H9 (cell line): ENCODE results near the gene MED31. TPM values are rescaled to one million over a fixed set of nuclear protein-coding genes. Genes with fewer than 3 reads are reported as not detected.

Experiments
- DNase-seq: peaks from one replicate; pipeline ENCODE4 v3.0.0-alpha.2; 2017
- H2AFZ ChIP-seq: one replicate; pipeline ENCODE4 v1.6.1; 2013; ENCODE audit warnings: mild to moderate bottlenecking, low read length, control low read depth, moderate library complexity
- H2AK5ac ChIP-seq: 2 replicates; pipeline ENCODE4 v1.6.1; 2013; ENCODE audit warnings: low read length, control low read depth, mixed read lengths; ENCODE audit not compliant: insufficient read length
- H2BK120ac ChIP-seq: one replicate; pipeline ENCODE4 v1.6.1; 2013; ENCODE audit warnings: low read depth, mild to moderate bottlenecking, low read length, control low read depth, inconsistent platforms; ENCODE audit not compliant: poor library complexity, severe bottlenecking
- H2BK12ac ChIP-seq: 2 replicates; pipeline ENCODE4 v1.6.1; 2013; ENCODE audit warnings: low read length, control low read depth, mixed read lengths, low read depth; ENCODE audit not compliant: insufficient read length
- H2BK15ac ChIP-seq: 2 replicates; pipeline ENCODE4 v1.6.1; 2013; ENCODE audit warnings: low read depth, low read length, control low read depth
- H2BK20ac ChIP-seq: one replicate; pipeline ENCODE4 v1.6.1; 2013; ENCODE audit warnings: low read depth, mild to moderate bottlenecking, low read length, control low read depth, inconsistent platforms; ENCODE audit not compliant: poor library complexity, severe bottlenecking
- H2BK5ac ChIP-seq: 2 replicates; pipeline ENCODE4 v1.6.1; 2013; ENCODE audit warnings: low read length, control low read depth, mixed read lengths; ENCODE audit not compliant: insufficient read length
- H3K14ac ChIP-seq: 2 replicates; pipeline ENCODE4 v1.6.1; 2013; ENCODE audit warnings: low read length, control low read depth; ENCODE audit not compliant: insufficient read depth
- H3K18ac ChIP-seq: 2 replicates; pipeline ENCODE4 v1.6.1; 2013; ENCODE audit warnings: low read depth, mild to moderate bottlenecking, mixed read lengths, low read length, control low read depth; ENCODE audit not compliant: insufficient read length
- H3K23ac ChIP-seq: 2 replicates; pipeline ENCODE4 v1.6.1; 2013; ENCODE audit warnings: low read length, control low read depth, mixed read lengths, low read depth; ENCODE audit not compliant: insufficient read length
- H3K23me2 ChIP-seq: 2 replicates; pipeline ENCODE4 v1.6.1; 2013; ENCODE audit warnings: low read depth, mild to moderate bottlenecking, mixed read lengths, low read length, control low read depth; ENCODE audit not compliant: insufficient read length, poor library complexity, severe bottlenecking
- H3K27ac ChIP-seq: 2 replicates; pipeline ENCODE4 v1.5.1; 2013; ENCODE audit warnings: low read length, control low read depth, mixed read lengths, low read depth; ENCODE audit not compliant: insufficient read length
- H3K27me3 ChIP-seq: 2 replicates; pipeline ENCODE4 v1.6.1; 2013; ENCODE audit warnings: low read length, control low read depth, inconsistent platforms; ENCODE audit not compliant: insufficient read depth
- H3K4ac ChIP-seq: 2 replicates; pipeline ENCODE4 v1.6.1; 2013; ENCODE audit warnings: low read depth, mild to moderate bottlenecking, control low read depth, inconsistent platforms, low read length, moderate library complexity
- H3K4me1 ChIP-seq: 2 replicates; pipeline ENCODE4 v1.6.1; 2013; ENCODE audit warnings: low read length, control low read depth, inconsistent platforms; ENCODE audit not compliant: insufficient read depth
- H3K4me2 ChIP-seq: 2 replicates; pipeline ENCODE4 v1.6.1; 2013; ENCODE audit warnings: low read length, control low read depth, mixed read lengths; ENCODE audit not compliant: insufficient read length, insufficient read depth
- H3K56ac ChIP-seq: 2 replicates; pipeline ENCODE4 v1.6.1; 2013; ENCODE audit warnings: low read depth, mild to moderate bottlenecking, mixed read lengths, low read length, control low read depth; ENCODE audit not compliant: insufficient read length
- H3K79me1 ChIP-seq: 2 replicates; pipeline ENCODE4 v1.6.1; 2013; ENCODE audit warnings: low read depth, mild to moderate bottlenecking, moderate library complexity, low read length, control low read depth, inconsistent platforms; ENCODE audit not compliant: insufficient read depth, poor library complexity, severe bottlenecking
- H3K79me2 ChIP-seq: 2 replicates; pipeline ENCODE4 v1.6.1; 2013; ENCODE audit warnings: low read length, control low read depth, inconsistent platforms; ENCODE audit not compliant: insufficient read depth
- H3K9ac ChIP-seq: 2 replicates; pipeline ENCODE4 v1.6.1; 2013; ENCODE audit warnings: low read length, control low read depth, mixed read lengths; ENCODE audit not compliant: insufficient read length; ENCODE audit errors: extremely low read depth
- H3K9me3 ChIP-seq: one replicate; pipeline ENCODE4 v1.6.1; 2013; ENCODE audit warnings: low read depth, low read length, inconsistent platforms; ENCODE audit not compliant: control insufficient read depth
- H3T11ph ChIP-seq: one replicate; pipeline ENCODE4 v1.6.1; 2013; ENCODE audit warnings: mild to moderate bottlenecking, low read length, control low read depth, inconsistent platforms
- H4K20me1 ChIP-seq: one replicate; pipeline ENCODE4 v1.6.1; 2013; ENCODE audit not compliant: control insufficient read depth, insufficient read length, insufficient read depth
- H4K5ac ChIP-seq: 2 replicates; pipeline ENCODE4 v1.6.1; 2013; ENCODE audit warnings: low read depth, mild to moderate bottlenecking, mixed read lengths, low read length, control low read depth; ENCODE audit not compliant: insufficient read length
- H4K8ac ChIP-seq: replicated peaks from 2 replicates; pipeline ENCODE4 v1.6.1; 2013; ENCODE audit warnings: low read length, control low read depth, mixed read lengths, low read depth; ENCODE audit not compliant: insufficient read length
- H4K91ac ChIP-seq: 2 replicates; pipeline ENCODE4 v1.6.1; 2013; ENCODE audit warnings: low read depth, mild to moderate bottlenecking, moderate library complexity, mixed read lengths, low read length, control low read depth; ENCODE audit not compliant: insufficient read length
- H3K27ac Mint-ChIP-seq, 3 experiments: 2 replicates in 2 of 3; 3 replicates in 1 of 3; pipeline ENCODE4 v1.8.0; 2020 to 2021; ENCODE audit warnings: mixed read lengths in 3 of 3, mild to moderate bottlenecking in 1 of 3, moderate library complexity in 1 of 3
- H3K27me3 Mint-ChIP-seq: 2 replicates; pipeline ENCODE4 v1.8.0; 2021; ENCODE audit warnings: low read depth, mild to moderate bottlenecking, moderate library complexity, mixed read lengths
- H3K36me3 Mint-ChIP-seq, 3 experiments: 2 replicates in 2 of 3; 3 replicates in 1 of 3; pipeline ENCODE4 v1.8.0; 2020 to 2021; ENCODE audit warnings: low read depth in 3 of 3, mixed read lengths in 3 of 3; ENCODE audit not compliant: insufficient read depth in 1 of 3
- H3K4me1 Mint-ChIP-seq, 2 experiments: 2 replicates each; pipeline ENCODE4 v1.8.0; 2020; ENCODE audit warnings: mixed read lengths in 2 of 2
- H3K4me3 Mint-ChIP-seq, 2 experiments: 2 replicates in 1 of 2; 3 replicates in 1 of 2; pipeline ENCODE4 v1.8.0; 2020 to 2021; ENCODE audit warnings: mild to moderate bottlenecking in 2 of 2, mixed read lengths in 2 of 2, moderate library complexity in 1 of 2
- H3K9me3 Mint-ChIP-seq, 2 experiments: 2 replicates in 1 of 2; 3 replicates in 1 of 2; pipeline ENCODE4 v1.8.0; 2020; ENCODE audit warnings: mild to moderate bottlenecking in 2 of 2, mixed read lengths in 2 of 2, moderate library complexity in 1 of 2
- WGBS: extraction: QIAGEN DNeasy Blood & Tissue Kit; methylation state at CpG from one replicate; pipeline ENCODE4 v1.1.7; 2013; ENCODE audit warnings: missing lambda C conversion rate, low lambda C conversion rate, mixed read lengths; ENCODE audit not compliant: insufficient read length; ENCODE audit errors: extremely low coverage; 5-methylcytosine and 5-hydroxymethylcytosine counted together
- total RNA-seq: library from RNA; stranded (reverse); gene quantifications from 2 replicates; pipeline ENCODE4 v1.2.1, GENCODE V29; 2021
- TF ChIP-seq, protein P1 (sequence below): fragments of 200-600 bp; sonication (generic); conservative IDR thresholded peaks from 3 replicates; pipeline ENCODE4 v1.8.0; 2021; ENCODE audit warnings: antibody characterized with exemption, mild to moderate bottlenecking

Gene MED31
- total RNA-seq, 1 experiment from 2014 or later = 11.8 TPM

DNA sequence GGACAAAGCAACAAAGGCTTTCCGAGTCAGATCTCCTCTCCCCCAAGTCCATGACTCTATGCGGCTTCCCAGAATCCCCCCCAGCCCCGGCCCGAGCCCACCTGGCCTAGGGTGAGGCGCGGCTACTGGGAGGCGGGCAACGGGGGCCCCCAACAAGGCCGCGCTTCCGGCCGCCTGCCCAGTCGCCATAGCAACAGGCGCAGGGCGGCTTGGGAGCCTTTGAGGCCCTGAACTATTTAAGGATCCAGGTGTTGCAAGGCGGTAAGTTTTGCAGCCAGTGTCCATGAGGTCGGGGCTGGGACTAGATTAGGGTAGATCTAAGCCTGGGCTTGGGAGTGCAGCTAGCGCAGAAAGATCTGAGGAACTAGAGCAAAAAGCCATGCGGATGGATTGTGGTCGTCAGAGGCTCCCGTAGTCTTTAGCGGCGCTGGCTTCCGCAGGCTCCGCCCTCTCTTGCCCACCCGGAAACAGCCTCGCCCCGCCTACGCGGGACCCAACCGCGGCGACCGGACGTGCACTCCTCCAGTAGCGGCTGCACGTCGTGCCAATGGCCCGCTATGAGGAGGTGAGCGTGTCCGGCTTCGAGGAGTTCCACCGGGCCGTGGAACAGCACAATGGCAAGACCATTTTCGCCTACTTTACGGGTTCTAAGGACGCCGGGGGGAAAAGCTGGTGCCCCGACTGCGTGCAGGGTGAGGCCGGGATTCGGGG is 10.7 kb downstream of the MED31 start, which contains the start of the genes KIAA0753 and TXNDC17:
Gene KIAA0753 (minus strand): TSS at position 176 of the 711 bp plus-strand sequence. CDS start 5,608 bp downstream, outside the sequence.
Gene TXNDC17 (plus strand): TSS at position 525 of the 711 bp plus-strand sequence. CDS start 23 bp downstream, at position 548.
- peaks cover 2% of the 10 kb centered on the region; the same call in 1 of the 2 replicates for H3K79me2 ChIP-seq

More for the DNA sequence above, 10.7 kb downstream of the MED31 start, which contains the start of the genes KIAA0753 and TXNDC17:
- H3K27ac ChIP-seq = peak within 1 kb of the TSS; percentile 32
- H3K56ac ChIP-seq = no peak within 1 kb of the TSS
- H3K4me3 Mint-ChIP-seq = peak within 1 kb of the TSS; percentile 91 to 94
- peak within 1 kb of the TSS; percentile 96 to 100 (median 98) for H3K27ac Mint-ChIP-seq
- no CpG with 5 or more reads among the region's 52 CpGs for WGBS
- no peak within 1 kb of the TSS for H3K23ac ChIP-seq
- H3K18ac ChIP-seq = peak within 1 kb of the TSS; percentile 97
- no peak within 1 kb of the TSS for H4K91ac ChIP-seq
- H2BK20ac ChIP-seq = no peak within 1 kb of the TSS
- H3K4ac ChIP-seq = no peak within 1 kb of the TSS
- peaks cover 2 to 28% (median 28%) of the 10 kb centered on the region in 3 experiments; a peak in 6 of 7 replicates for H3K36me3 Mint-ChIP-seq
- peak within 1 kb of the TSS; percentile 96 for H2AFZ ChIP-seq
- no peaks in the 10 kb centered on the region for H3K9me3 Mint-ChIP-seq
- peak; percentile 97 for DNase-seq
- peaks cover 18% of the 10 kb centered on the region for H3K23me2 ChIP-seq
- H2BK12ac ChIP-seq = no peak within 1 kb of the TSS
- H3K9ac ChIP-seq = peak within 1 kb of the TSS; percentile 75
- no peaks in the 10 kb centered on the region for H3K27me3 ChIP-seq
- H3K14ac ChIP-seq = peak within 1 kb of the TSS; percentile 96
- H3T11ph ChIP-seq = no peak within 1 kb of the TSS
- peak within 1 kb of the TSS; percentile 99 for H3K4me2 ChIP-seq
- H3K4me1 ChIP-seq = no peaks in the 10 kb centered on the region
- no peak within 1 kb of the TSS for H2BK15ac ChIP-seq
- TF ChIP-seq, protein P1, sequence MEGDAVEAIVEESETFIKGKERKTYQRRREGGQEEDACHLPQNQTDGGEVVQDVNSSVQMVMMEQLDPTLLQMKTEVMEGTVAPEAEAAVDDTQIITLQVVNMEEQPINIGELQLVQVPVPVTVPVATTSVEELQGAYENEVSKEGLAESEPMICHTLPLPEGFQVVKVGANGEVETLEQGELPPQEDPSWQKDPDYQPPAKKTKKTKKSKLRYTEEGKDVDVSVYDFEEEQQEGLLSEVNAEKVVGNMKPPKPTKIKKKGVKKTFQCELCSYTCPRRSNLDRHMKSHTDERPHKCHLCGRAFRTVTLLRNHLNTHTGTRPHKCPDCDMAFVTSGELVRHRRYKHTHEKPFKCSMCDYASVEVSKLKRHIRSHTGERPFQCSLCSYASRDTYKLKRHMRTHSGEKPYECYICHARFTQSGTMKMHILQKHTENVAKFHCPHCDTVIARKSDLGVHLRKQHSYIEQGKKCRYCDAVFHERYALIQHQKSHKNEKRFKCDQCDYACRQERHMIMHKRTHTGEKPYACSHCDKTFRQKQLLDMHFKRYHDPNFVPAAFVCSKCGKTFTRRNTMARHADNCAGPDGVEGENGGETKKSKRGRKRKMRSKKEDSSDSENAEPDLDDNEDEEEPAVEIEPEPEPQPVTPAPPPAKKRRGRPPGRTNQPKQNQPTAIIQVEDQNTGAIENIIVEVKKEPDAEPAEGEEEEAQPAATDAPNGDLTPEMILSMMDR = no peak
- no peak within 1 kb of the TSS for H2AK5ac ChIP-seq
- no peaks in the 10 kb centered on the region for H3K79me1 ChIP-seq
- peaks cover 15 to 20% of the 10 kb centered on the region in 2 experiments for H3K4me1 Mint-ChIP-seq
- H3K9me3 ChIP-seq = no peaks in the 10 kb centered on the region
- H4K8ac ChIP-seq = no peak within 1 kb of the TSS
- no peaks in the 10 kb centered on the region; the same call in 1 of the 2 replicates for H3K27me3 Mint-ChIP-seq
- no peak within 1 kb of the TSS for H4K5ac ChIP-seq
- no peak within 1 kb of the TSS for H2BK120ac ChIP-seq
- H4K20me1 ChIP-seq = no peaks in the 10 kb centered on the region
- no peak within 1 kb of the TSS for H2BK5ac ChIP-seq
